ENCODE data around the gene ZNF518B. TPM values are rescaled to one million over a fixed set of nuclear protein-coding genes. Genes with fewer than 3 reads are reported as not detected.

The ZNF518B gene
- total and polyA plus RNA-seq, 2 of the 13 experiments (the other 11 are each of a cell fraction or from before 2014, with no cell fraction given), result 0.02 TPM; not detected in 1

- H4K20me1 ChIP-seq (ENCODE audit: insufficient read depth, low read length), result no peaks in the 10 kb centered on the region
- in situ Hi-C loops (cut with HindIII; ENCODE audit: extremely low pct_ligation_motif_present, low pct_unique_long_range_greater_than_20kb), result no loop called here
- FAIRE-seq (no peak), DNase-seq (ENCODE audit: low spot score) (no peak), ATAC-seq (no peak)
- H3K4me2 ChIP-seq (ENCODE audit: low read depth, low read length), result no peak overlapping the region
- no peaks in the 10 kb centered on the region for H3K36me3 ChIP-seq (replicated peaks in 1 of 2; ENCODE audit: control insufficient read depth in 1 of 2, insufficient read depth in 2 of 2, low read length in 2 of 2)
- no peak overlapping the region for H3K4me3 ChIP-seq (replicated peaks in 1 of 3; ENCODE audit: insufficient read depth in 1 of 3, low read depth in 2 of 3, low read length in 3 of 3)
- peaks cover 0 to 2% of the 10 kb centered on the region in 2 experiments; a peak in 1 of 5 replicates for H3K27me3 ChIP-seq (ENCODE audit: control insufficient read depth in 1 of 2, insufficient read depth in 2 of 2, low read length in 2 of 2)
- no TSS peak for BruUV-seq (replicated peaks)
- H3K4me1 ChIP-seq (ENCODE audit: insufficient read depth, low read length), result no peaks in the 10 kb centered on the region
- TF ChIP-seq KAT7 (CRISPR knock-in tag; IDR thresholded peaks at IDR 0.05; ENCODE audit: borderline replicate concordance) (no peak), HNRNPUL1 (IDR thresholded peaks at IDR 0.05; ENCODE audit: low read depth, low read length) (no peak), HDAC2 (CRISPR knock-in tag; IDR thresholded peaks at IDR 0.05) (no peak), ZNF264 (CRISPR knock-in tag; IDR thresholded peaks at IDR 0.05) (no peak), ZNF350 (CRISPR knock-in tag; IDR thresholded peaks at IDR 0.05; ENCODE audit: borderline replicate concordance, low read depth) (no peak), U2AF2 (IDR thresholded peaks at IDR 0.05; ENCODE audit: low read depth, low read length) (no peak), KAT8 (CRISPR knock-in tag; IDR thresholded peaks at IDR 0.05) (no peak), ZNF576 (CRISPR knock-in tag; IDR thresholded peaks at IDR 0.05) (no peak), ZNF746 (CRISPR knock-in tag; IDR thresholded peaks at IDR 0.05) (no peak), NCOA2 (CRISPR knock-in tag; IDR thresholded peaks at IDR 0.05) (no peak), AGO2 (optimal IDR thresholded peaks at IDR 0.05; ENCODE audit: low read depth, low read length) (no peak), MTA3 (CRISPR knock-in tag; IDR thresholded peaks at IDR 0.05) (no peak), NFYB (CRISPR knock-in tag; IDR thresholded peaks at IDR 0.05) (no peak), RBFOX2 (IDR thresholded peaks at IDR 0.05; ENCODE audit: low read depth, low read length) (no peak), GATA4 (IDR thresholded peaks at IDR 0.05; ENCODE audit: borderline replicate concordance, low read depth) (no peak)
- TF ChIP-seq, protein P1, sequence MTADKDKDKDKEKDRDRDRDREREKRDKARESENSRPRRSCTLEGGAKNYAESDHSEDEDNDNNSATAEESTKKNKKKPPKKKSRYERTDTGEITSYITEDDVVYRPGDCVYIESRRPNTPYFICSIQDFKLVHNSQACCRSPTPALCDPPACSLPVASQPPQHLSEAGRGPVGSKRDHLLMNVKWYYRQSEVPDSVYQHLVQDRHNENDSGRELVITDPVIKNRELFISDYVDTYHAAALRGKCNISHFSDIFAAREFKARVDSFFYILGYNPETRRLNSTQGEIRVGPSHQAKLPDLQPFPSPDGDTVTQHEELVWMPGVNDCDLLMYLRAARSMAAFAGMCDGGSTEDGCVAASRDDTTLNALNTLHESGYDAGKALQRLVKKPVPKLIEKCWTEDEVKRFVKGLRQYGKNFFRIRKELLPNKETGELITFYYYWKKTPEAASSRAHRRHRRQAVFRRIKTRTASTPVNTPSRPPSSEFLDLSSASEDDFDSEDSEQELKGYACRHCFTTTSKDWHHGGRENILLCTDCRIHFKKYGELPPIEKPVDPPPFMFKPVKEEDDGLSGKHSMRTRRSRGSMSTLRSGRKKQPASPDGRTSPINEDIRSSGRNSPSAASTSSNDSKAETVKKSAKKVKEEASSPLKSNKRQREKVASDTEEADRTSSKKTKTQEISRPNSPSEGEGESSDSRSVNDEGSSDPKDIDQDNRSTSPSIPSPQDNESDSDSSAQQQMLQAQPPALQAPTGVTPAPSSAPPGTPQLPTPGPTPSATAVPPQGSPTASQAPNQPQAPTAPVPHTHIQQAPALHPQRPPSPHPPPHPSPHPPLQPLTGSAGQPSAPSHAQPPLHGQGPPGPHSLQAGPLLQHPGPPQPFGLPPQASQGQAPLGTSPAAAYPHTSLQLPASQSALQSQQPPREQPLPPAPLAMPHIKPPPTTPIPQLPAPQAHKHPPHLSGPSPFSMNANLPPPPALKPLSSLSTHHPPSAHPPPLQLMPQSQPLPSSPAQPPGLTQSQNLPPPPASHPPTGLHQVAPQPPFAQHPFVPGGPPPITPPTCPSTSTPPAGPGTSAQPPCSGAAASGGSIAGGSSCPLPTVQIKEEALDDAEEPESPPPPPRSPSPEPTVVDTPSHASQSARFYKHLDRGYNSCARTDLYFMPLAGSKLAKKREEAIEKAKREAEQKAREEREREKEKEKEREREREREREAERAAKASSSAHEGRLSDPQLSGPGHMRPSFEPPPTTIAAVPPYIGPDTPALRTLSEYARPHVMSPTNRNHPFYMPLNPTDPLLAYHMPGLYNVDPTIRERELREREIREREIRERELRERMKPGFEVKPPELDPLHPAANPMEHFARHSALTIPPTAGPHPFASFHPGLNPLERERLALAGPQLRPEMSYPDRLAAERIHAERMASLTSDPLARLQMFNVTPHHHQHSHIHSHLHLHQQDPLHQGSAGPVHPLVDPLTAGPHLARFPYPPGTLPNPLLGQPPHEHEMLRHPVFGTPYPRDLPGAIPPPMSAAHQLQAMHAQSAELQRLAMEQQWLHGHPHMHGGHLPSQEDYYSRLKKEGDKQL (CRISPR knock-in tag; IDR thresholded peaks at IDR 0.05; ENCODE audit: low read depth), result no peak
- TF ChIP-seq, protein P2, sequence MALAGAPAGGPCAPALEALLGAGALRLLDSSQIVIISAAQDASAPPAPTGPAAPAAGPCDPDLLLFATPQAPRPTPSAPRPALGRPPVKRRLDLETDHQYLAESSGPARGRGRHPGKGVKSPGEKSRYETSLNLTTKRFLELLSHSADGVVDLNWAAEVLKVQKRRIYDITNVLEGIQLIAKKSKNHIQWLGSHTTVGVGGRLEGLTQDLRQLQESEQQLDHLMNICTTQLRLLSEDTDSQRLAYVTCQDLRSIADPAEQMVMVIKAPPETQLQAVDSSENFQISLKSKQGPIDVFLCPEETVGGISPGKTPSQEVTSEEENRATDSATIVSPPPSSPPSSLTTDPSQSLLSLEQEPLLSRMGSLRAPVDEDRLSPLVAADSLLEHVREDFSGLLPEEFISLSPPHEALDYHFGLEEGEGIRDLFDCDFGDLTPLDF (CRISPR knock-in tag; IDR thresholded peaks at IDR 0.05), result no peak
- no peak overlapping the region for H3K27ac ChIP-seq (ENCODE audit: extremely low read length, insufficient read depth, low read length)
- ChIA-PET POLR2A (no interaction called here), CTCF (ENCODE audit: low intra/inter-chr PET ratio, low total read pairs) (no interaction called here)
- H3K79me2 ChIP-seq (ENCODE audit: insufficient read depth, low read length), result no peaks in the 10 kb centered on the region
- 0% methylated on average over 1 of the region's 1 CpG for WGBS (ENCODE audit: low lambda C conversion rate)
- intact Hi-C loops (cut with micrococcal nuclease; ENCODE audit: unreplicated experiment), result no loop called here
- H2AFZ ChIP-seq (ENCODE audit: low read length), result no peak overlapping the region
- no peak overlapping the region for H3K9ac ChIP-seq (ENCODE audit: insufficient read depth, low read depth, low read length)
- no peaks in the 10 kb centered on the region for H3K9me3 ChIP-seq (ENCODE audit: low read length)
Measured at GRCh38 chr4:10454121-10454520, 3.1 kb downstream of the ZNF518B start.
